ENCODE results near the gene GNB3. TPM values are rescaled to one million over a fixed set of nuclear protein-coding genes. Genes with fewer than 3 reads are reported as not detected.

The GNB3 gene
- total and polyA plus RNA-seq, 2 of the 4 experiments (the other 2 are of a cell fraction) = 0.72 to 20.5 TPM

- no peak overlapping the region for H3K14ac ChIP-seq (replicated peaks; ENCODE audit: low read depth, low read length)
- H3K4ac ChIP-seq (ENCODE audit: low read depth, low read length) = no peak overlapping the region
- H3K4me1 ChIP-seq (ENCODE audit: control insufficient read depth, insufficient read depth, low read length) = no peaks in the 10 kb centered on the region
- no peaks in the 10 kb centered on the region for H3K27me3 ChIP-seq (ENCODE audit: control insufficient read depth, insufficient read depth, low read length)
- no peak overlapping the region for H3K9ac ChIP-seq (ENCODE audit: low read depth, low read length)
- BruUV-seq (replicated peaks) = no TSS peak
- H3K9me1 ChIP-seq (ENCODE audit: insufficient read depth, low read length) = no peaks in the 10 kb centered on the region
- ATAC-seq (ENCODE audit: low read depth) (no peak), DNase-seq (no peak)
- no peak overlapping the region for H3K27ac ChIP-seq (ENCODE audit: insufficient read depth, low read length)
- TF ChIP-seq, protein P1, sequence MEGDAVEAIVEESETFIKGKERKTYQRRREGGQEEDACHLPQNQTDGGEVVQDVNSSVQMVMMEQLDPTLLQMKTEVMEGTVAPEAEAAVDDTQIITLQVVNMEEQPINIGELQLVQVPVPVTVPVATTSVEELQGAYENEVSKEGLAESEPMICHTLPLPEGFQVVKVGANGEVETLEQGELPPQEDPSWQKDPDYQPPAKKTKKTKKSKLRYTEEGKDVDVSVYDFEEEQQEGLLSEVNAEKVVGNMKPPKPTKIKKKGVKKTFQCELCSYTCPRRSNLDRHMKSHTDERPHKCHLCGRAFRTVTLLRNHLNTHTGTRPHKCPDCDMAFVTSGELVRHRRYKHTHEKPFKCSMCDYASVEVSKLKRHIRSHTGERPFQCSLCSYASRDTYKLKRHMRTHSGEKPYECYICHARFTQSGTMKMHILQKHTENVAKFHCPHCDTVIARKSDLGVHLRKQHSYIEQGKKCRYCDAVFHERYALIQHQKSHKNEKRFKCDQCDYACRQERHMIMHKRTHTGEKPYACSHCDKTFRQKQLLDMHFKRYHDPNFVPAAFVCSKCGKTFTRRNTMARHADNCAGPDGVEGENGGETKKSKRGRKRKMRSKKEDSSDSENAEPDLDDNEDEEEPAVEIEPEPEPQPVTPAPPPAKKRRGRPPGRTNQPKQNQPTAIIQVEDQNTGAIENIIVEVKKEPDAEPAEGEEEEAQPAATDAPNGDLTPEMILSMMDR (conservative IDR thresholded peaks at IDR 0.05; ENCODE audit: low read depth, low read length) = no peak
- TF ChIP-seq RFX5 (IDR thresholded peaks at IDR 0.05; ENCODE audit: low read depth, low read length) (no peak), MXI1 (IDR thresholded peaks at IDR 0.05; ENCODE audit: borderline replicate concordance, low read depth, low read length) (no peak), NFE2L2 (IDR thresholded peaks at IDR 0.05; ENCODE audit: low read depth, low read length) (no peak), CEBPB (IDR thresholded peaks at IDR 0.05; ENCODE audit: low read depth, low read length) (no peak), ELK1 (IDR thresholded peaks at IDR 0.05; ENCODE audit: borderline replicate concordance, low read depth, low read length) (no peak), POLR2A (IDR thresholded peaks at IDR 0.05; ENCODE audit: low read depth, low read length) (no peak), CHD1 (IDR thresholded peaks at IDR 0.05; ENCODE audit: low read depth, low read length) (no peak), SMC3 (IDR thresholded peaks at IDR 0.05; ENCODE audit: low read depth, low read length) (no peak), MAFK (IDR thresholded peaks at IDR 0.05; ENCODE audit: low read depth, low read length) (no peak), FOS (IDR thresholded peaks at IDR 0.05; ENCODE audit: low read depth, low read length) (no peak), USF2 (IDR thresholded peaks at IDR 0.05; ENCODE audit: low read depth, low read length) (no peak), BHLHE40 (IDR thresholded peaks at IDR 0.05; ENCODE audit: low read depth, low read length) (no peak), RCOR1 (IDR thresholded peaks at IDR 0.05; ENCODE audit: insufficient replicate concordance, low read length) (no peak), RAD21 (IDR thresholded peaks at IDR 0.05; ENCODE audit: low read length) (no peak), MAZ (IDR thresholded peaks at IDR 0.05; ENCODE audit: borderline replicate concordance, low read depth, low read length) (no peak)
- dilution Hi-C loops (cut with HindIII; ENCODE audit: low sequenced_read_pairs, unreplicated experiment) (no loop called here), in situ Hi-C loops (cut with MboI; ENCODE audit: low sequenced_read_pairs) (no loop called here), intact Hi-C loops (cut with micrococcal nuclease) (no loop called here)
- no CpG with 5 or more reads among the region's 1 CpG for WGBS, 2 experiments (ENCODE audit: extremely low coverage in 2 of 2, insufficient read length in 1 of 2)
- H4K91ac ChIP-seq (ENCODE audit: insufficient read depth, low read depth, low read length) = no peak overlapping the region
- H3K18ac ChIP-seq (ENCODE audit: low read depth, low read length) = no peak overlapping the region
- no peak overlapping the region for H2BK15ac ChIP-seq (ENCODE audit: low read depth, low read length)
- H2BK20ac ChIP-seq (ENCODE audit: low read depth, low read length) = no peak overlapping the region
- CTCF ChIA-PET = no interaction called here
- H4K8ac ChIP-seq (ENCODE audit: low read depth in 2 of 2, low read length in 2 of 2) = no peak overlapping the region
- H4K20me1 ChIP-seq (ENCODE audit: insufficient read depth, low read length) = peaks cover 3% of the 10 kb centered on the region
- no peak overlapping the region for H2AK5ac ChIP-seq (ENCODE audit: low read depth, low read length)
- no peak overlapping the region for H2BK120ac ChIP-seq (ENCODE audit: low read depth, low read length)
- H3K4me3 ChIP-seq (ENCODE audit: insufficient read depth, low read depth, low read length) = no peak overlapping the region
- no peak overlapping the region for H3K23ac ChIP-seq (ENCODE audit: low read depth, low read length)
- no peaks in the 10 kb centered on the region for H3K9me3 ChIP-seq (ENCODE audit: control insufficient read depth, insufficient read depth, low read length)
- H3K4me2 ChIP-seq (ENCODE audit: low read depth, low read length) = no peak overlapping the region
- H3K36me3 ChIP-seq (ENCODE audit: control insufficient read depth, insufficient read depth, low read length) = peaks cover 70% of the 10 kb centered on the region
- no peak overlapping the region for H2AK9ac ChIP-seq (replicated peaks; ENCODE audit: low read depth, low read length, poor library complexity)
- H3K56ac ChIP-seq (ENCODE audit: extremely low read depth, insufficient read depth, low read length) = no peak overlapping the region
- POLR2A ChIA-PET (ENCODE audit: unreplicated experiment) = no interaction called here
- no peak overlapping the region for H2AFZ ChIP-seq (replicated peaks; ENCODE audit: low read length, poor library complexity)
- H4K5ac ChIP-seq (ENCODE audit: low read depth, low read length) = no peak overlapping the region
- H2BK5ac ChIP-seq (ENCODE audit: low read depth, low read length, poor library complexity, severe bottlenecking) = no peak overlapping the region
- peaks cover 0 to 3% of the 10 kb centered on the region in 2 experiments; a peak in 2 of 4 replicates for H3K79me1 ChIP-seq (ENCODE audit: low read depth in 1 of 2, low read length in 2 of 2)
Measured at GRCh38 chr12:6840330-6840729, 395 bp upstream of the GNB3 start.
